Measurements from ENCODE around the gene MC1R. TPM values are rescaled to one million over a fixed set of nuclear protein-coding genes. Genes with fewer than 3 reads are reported as not detected.

The MC1R gene
- total RNA-seq (2014; rRNA removed; shearing (Covaris generic)): 12.2 and 13.8 TPM in 2 replicates

DNA sequence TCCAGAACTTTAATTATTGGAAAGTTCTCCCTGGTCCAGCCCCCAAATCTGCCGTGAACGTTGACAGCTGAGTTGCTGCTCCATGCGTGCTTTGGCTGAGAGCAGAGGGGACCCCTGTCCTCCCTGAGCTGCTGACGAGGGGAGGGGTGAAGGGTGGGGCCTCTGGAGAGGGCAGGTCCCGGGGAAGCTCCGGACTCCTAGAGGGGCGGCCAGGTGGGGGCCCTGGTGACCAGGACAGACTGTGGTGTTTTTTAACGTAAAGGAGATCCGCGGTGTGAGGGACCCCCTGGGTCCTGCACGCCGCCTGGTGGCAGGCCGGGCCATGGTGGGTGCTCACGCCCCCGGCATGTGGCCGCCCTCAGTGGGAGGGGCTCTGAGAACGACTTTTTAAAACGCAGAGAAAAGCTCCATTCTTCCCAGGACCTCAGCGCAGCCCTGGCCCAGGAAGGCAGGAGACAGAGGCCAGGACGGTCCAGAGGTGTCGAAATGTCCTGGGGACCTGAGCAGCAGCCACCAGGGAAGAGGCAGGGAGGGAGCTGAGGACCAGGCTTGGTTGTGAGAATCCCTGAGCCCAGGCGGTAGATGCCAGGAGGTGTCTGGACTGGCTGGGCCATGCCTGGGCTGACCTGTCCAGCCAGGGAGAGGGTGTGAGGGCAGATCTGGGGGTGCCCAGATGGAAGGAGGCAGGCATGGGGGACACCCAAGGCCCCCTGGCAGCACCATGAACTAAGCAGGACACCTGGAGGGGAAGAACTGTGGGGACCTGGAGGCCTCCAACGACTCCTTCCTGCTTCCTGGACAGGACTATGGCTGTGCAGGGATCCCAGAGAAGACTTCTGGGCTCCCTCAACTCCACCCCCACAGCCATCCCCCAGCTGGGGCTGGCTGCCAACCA lies at the start of gene MC1R:
Gene MC1R, plus strand, starts transcription at position 410 of the 895 bp plus-strand sequence. Its CDS starts 397 bp downstream, at position 807.

GRCh38 chr16:89873109-89873971 lies 45.3 kb upstream of the MC1R start, which contains the start of gene TCF25:
Gene TCF25, plus strand, starts transcription at chr16:89873592. Its CDS starts 76 bp downstream, at chr16:89873668.

DNA sequence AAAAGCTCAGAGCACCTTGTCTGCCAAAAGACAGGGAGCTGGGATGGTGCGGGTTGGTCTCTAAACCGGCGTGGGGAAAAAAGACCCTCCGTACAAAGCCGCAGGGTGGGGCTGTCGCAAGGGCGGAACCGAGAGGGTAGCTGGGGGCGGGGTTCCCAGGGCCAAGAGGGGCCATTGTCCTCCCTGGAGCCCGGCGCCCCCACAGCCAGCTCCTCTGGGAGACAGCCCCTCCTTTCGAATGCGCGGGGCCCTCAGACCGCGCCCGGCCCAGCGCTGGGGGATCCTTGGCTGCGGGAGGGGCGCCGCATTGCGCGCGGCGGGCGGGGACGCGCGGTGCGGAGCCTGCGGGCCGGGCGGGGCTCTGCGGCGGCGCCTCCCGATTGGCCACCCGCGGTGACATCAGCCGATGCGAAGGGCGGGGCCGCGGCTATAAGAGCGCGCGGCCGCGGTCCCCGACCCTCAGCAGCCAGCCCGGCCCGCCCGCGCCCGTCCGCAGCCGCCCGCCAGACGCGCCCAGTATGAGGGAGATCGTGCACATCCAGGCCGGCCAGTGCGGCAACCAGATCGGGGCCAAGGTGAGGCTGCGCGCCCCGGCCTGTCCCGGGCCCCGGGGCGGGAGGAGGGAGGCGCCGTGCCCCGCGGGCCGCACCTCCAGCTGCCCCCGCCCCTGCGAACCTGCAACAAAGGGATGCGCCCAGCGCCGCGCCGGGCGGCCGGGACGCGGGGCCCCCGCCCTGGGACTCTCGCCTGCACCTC lies 4.4 kb downstream of the MC1R start, which contains the start of gene TUBB3:
Gene TUBB3, plus strand, starts transcription at position 459 of the 756 bp plus-strand sequence. Its CDS starts 60 bp downstream, at position 519.

Other genes with a start within 250 kb of the MC1R start
- 57.1 and 66.7 TPM in 2 replicates for gene CDK10, start 232.2 kb upstream of the MC1R start, total RNA-seq (2014; rRNA removed; shearing (Covaris generic))
- 22.8 and 23.0 TPM in 2 replicates for gene SPATA2L, start 217.2 kb upstream of the MC1R start, total RNA-seq (2014; rRNA removed; shearing (Covaris generic))
- gene VPS9D1, start 198.0 kb upstream of the MC1R start, total RNA-seq (2014; rRNA removed; shearing (Covaris generic)): 12.2 and 15.2 TPM in 2 replicates
- gene ZNF276, start 197.3 kb upstream of the MC1R start, total RNA-seq (2014; rRNA removed; shearing (Covaris generic)): 33.5 and 36.4 TPM in 2 replicates
- gene FANCA, start 102.2 kb upstream of the MC1R start, total RNA-seq (2014; rRNA removed; shearing (Covaris generic)): 52.9 and 57.0 TPM in 2 replicates
- gene SPIRE2, start 90.4 kb upstream of the MC1R start, total RNA-seq (2014; rRNA removed; shearing (Covaris generic)): 7.6 and 11.8 TPM in 2 replicates
- 98.2 and 113 TPM in 2 replicates for gene TCF25, start 45.3 kb upstream of the MC1R start, total RNA-seq (2014; rRNA removed; shearing (Covaris generic))
- gene TUBB3, start 4.5 kb downstream of the MC1R start, total RNA-seq (2014; rRNA removed; shearing (Covaris generic)): 283 and 284 TPM in 2 replicates
- gene DEF8, start 29.9 kb downstream of the MC1R start, total RNA-seq (2014; rRNA removed; shearing (Covaris generic)): 107 and 111 TPM in 2 replicates
- gene DBNDD1, start 100.6 kb downstream of the MC1R start, total RNA-seq (2014; rRNA removed; shearing (Covaris generic)): 8.2 and 10.7 TPM in 2 replicates
- gene PRDM7, start 158.5 kb downstream of the MC1R start, total RNA-seq (2014; rRNA removed; shearing (Covaris generic)): 0.05 TPM in 1 of 2 replicates, not detected in the other